Nephron (organoid): ENCODE data around the gene IGBP1.
"Not testable (repeated sequence)": the region's sequence is repeated elsewhere in the genome, so short reads cannot be mapped to it uniquely, and the experiment has no call there.

Experiments
- H3K27ac Mint-ChIP-seq, 3 experiments: 2 replicates each; pipeline ENCODE4 v1.8.0; 2020; ENCODE audit warnings: mixed read lengths in 3 of 3, mild to moderate bottlenecking in 2 of 3, moderate library complexity in 1 of 3
- H3K27me3 Mint-ChIP-seq: 2 replicates; pipeline ENCODE4 v1.8.0; 2021; ENCODE audit warnings: low read depth, mild to moderate bottlenecking, moderate library complexity, mixed read lengths
- H3K36me3 Mint-ChIP-seq: 2 replicates; pipeline ENCODE4 v1.8.0; 2020; ENCODE audit warnings: low read depth, mixed read lengths
- H3K4me1 Mint-ChIP-seq: 2 replicates; pipeline ENCODE4 v1.8.0; 2020; ENCODE audit warnings: mixed read lengths
- H3K4me3 Mint-ChIP-seq, 3 experiments: 2 replicates each; pipeline ENCODE4 v1.8.0; 2020; ENCODE audit warnings: mild to moderate bottlenecking in 3 of 3, mixed read lengths in 3 of 3, moderate library complexity in 2 of 3
- H3K9me3 Mint-ChIP-seq: 2 replicates; pipeline ENCODE4 v1.8.0; 2020; ENCODE audit warnings: mixed read lengths
- TF ChIP-seq, protein P1 (sequence below), 3 experiments: fragments of 200-600 bp; sonication (generic); IDR thresholded peaks; one replicate each; pipeline ENCODE4 v1.5.0; 2021; ENCODE audit warnings: antibody characterized with exemption in 3 of 3; ENCODE audit not compliant: unreplicated experiment in 3 of 3

The IGBP1 gene

DNA sequence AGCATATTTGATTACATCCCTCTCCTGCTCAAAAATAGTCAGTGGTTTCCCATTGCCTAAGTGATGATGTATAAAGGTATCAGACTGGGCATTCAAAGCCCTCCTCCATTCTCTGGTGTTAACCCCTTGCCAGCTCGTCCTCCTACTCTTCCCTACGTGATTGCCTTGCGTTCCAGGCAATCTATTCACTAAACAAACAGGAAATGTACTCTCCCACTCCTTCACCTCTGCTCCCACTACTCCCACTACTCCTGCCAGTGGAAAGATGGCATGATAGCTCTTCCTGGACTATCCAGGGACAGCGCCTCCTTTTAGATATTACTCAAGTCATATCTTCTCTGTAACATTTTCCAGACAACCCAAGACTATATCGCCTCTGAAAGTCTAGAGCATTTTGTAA is 49.8 kb downstream of the IGBP1 start:
- Mint-ChIP-seq H3K36me3 (no peaks in the 10 kb centered on the region), H3K27ac (no peak overlapping the region)
- TF ChIP-seq, protein P1, sequence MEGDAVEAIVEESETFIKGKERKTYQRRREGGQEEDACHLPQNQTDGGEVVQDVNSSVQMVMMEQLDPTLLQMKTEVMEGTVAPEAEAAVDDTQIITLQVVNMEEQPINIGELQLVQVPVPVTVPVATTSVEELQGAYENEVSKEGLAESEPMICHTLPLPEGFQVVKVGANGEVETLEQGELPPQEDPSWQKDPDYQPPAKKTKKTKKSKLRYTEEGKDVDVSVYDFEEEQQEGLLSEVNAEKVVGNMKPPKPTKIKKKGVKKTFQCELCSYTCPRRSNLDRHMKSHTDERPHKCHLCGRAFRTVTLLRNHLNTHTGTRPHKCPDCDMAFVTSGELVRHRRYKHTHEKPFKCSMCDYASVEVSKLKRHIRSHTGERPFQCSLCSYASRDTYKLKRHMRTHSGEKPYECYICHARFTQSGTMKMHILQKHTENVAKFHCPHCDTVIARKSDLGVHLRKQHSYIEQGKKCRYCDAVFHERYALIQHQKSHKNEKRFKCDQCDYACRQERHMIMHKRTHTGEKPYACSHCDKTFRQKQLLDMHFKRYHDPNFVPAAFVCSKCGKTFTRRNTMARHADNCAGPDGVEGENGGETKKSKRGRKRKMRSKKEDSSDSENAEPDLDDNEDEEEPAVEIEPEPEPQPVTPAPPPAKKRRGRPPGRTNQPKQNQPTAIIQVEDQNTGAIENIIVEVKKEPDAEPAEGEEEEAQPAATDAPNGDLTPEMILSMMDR (IDR thresholded peaks at IDR 0.05; ENCODE audit: unreplicated experiment in 3 of 3): no peak

DNA sequence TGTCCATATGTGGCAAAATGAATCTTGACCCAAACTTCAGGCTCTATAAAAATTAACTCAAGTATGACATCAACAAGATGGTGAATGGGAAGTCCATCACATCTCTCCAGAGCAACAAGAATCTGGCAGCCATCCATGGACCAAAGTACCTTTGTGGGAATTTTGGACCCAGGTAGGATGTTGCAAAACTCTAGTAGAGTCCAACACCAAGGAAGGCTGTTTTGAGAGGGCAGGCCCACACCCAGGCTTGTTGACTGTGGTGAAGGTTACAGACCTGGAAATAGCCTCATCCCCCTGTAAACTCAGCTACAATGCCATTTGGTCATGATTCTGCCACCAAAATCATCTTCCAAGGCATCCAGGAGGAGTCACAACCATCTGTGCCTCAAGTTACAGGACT is 57.0 kb downstream of the IGBP1 start:
- Mint-ChIP-seq H3K27ac (no peak overlapping the region), H3K4me1 (no peaks in the 10 kb centered on the region), H3K27me3 (no peaks in the 10 kb centered on the region), H3K4me3 (no peak overlapping the region), H3K36me3 (no peaks in the 10 kb centered on the region), H3K9me3 (peaks cover 17% of the 10 kb centered on the region)
- TF ChIP-seq, protein P1 (IDR thresholded peaks at IDR 0.05; ENCODE audit: unreplicated experiment in 3 of 3): no peak

More for the DNA sequence above, 49.8 kb downstream of the IGBP1 start:
- H3K4me1 Mint-ChIP-seq: no peaks in the 10 kb centered on the region
- no peaks in the 10 kb centered on the region for H3K27me3 Mint-ChIP-seq
- H3K9me3 Mint-ChIP-seq: peaks cover 4% of the 10 kb centered on the region
- H3K4me3 Mint-ChIP-seq: no peak overlapping the region

DNA sequence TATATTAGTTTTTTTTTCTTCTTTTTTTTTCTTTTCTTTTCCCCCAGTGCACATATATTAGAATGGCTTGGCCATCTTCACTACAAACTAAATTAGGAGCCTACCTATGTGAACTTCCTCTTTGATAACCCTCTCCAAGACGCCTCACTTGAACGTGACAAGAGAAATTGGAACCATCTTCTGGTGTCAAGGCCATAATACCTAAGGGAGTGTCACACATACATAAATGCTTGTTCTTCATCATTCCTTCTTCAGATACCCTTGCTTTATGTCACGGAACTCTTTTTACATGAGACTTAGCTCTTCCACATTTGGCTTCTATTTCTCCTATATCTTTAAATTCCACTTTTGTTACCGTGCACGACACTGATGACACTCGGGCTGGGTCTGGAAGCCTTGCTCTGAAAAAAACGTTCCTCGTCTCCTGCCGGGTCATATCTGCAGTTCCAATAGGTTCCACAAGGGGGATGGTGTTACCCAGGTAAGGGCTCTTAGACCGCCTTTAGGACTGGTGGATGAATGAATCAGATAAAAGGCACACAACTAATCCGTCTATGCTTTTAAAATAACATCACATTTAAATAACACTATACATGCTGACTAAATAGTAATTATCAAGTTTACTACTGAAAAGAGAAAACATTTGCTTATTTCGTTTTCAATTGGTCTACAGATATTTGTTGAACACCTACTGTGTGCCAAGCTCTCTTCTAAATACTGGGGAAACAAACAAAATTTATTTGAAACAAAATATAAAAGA is 63.9 kb downstream of the IGBP1 start:
- H3K4me3 Mint-ChIP-seq: no peak overlapping the region
- H3K9me3 Mint-ChIP-seq: peaks cover 15% of the 10 kb centered on the region
- H3K27ac Mint-ChIP-seq: no peak overlapping the region
- H3K4me1 Mint-ChIP-seq: no peaks in the 10 kb centered on the region
- no peaks in the 10 kb centered on the region for H3K36me3 Mint-ChIP-seq
- no peaks in the 10 kb centered on the region for H3K27me3 Mint-ChIP-seq
- TF ChIP-seq, protein P1 (IDR thresholded peaks at IDR 0.05; ENCODE audit: unreplicated experiment in 3 of 3): peak; percentile 35 to 55 (median 49)

DNA sequence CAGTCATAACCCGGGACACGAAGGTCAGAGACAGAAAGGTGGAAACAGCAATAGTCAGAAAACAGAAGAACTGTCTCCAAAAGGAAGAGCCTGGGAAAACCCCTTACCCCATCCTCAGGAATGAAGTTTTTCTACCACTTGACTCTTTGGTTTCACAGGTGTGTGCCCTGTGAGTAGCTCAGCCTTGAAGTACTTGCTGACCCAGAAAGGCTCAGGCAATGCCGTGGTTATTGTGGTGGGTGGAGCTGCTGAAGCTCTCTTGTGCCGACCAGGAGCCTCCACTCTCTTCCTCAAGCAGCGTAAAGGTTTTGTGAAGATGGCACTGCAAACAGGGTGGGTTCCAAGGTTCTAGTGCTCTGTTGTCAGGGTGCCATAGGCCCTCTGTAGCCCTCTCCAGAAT is 68.5 kb downstream of the IGBP1 start:
- H3K36me3 Mint-ChIP-seq: no peaks in the 10 kb centered on the region
- no peaks in the 10 kb centered on the region for H3K27me3 Mint-ChIP-seq
- H3K4me1 Mint-ChIP-seq: no peaks in the 10 kb centered on the region
- H3K4me3 Mint-ChIP-seq: no peak overlapping the region
- no peak overlapping the region for H3K27ac Mint-ChIP-seq
- peaks cover 13% of the 10 kb centered on the region for H3K9me3 Mint-ChIP-seq
- TF ChIP-seq, protein P1 (IDR thresholded peaks at IDR 0.05; ENCODE audit: unreplicated experiment in 3 of 3): no peak

DNA sequence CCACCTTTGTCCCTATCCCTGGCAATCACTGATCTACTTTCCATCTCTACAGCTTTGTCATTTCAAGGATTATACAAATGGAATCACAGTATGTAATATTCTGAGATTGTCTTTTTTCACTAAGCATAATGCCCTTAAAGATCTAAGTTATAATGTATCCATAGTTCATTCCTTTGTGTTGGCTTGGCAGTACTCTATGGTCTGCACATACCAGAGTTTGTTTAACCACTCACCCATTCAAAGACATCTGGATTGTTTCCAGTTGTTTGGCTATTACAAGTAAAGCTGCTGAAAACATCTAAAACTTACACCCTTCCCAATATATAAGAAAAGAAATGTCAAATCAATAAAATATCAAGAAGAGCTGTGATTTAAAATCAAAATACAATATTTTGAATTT is 75.2 kb downstream of the IGBP1 start:
- H3K4me3 Mint-ChIP-seq: no peak overlapping the region
- no peaks in the 10 kb centered on the region for H3K36me3 Mint-ChIP-seq
- TF ChIP-seq, protein P1 (IDR thresholded peaks at IDR 0.05; ENCODE audit: unreplicated experiment in 3 of 3): no peak
- H3K27me3 Mint-ChIP-seq: no peaks in the 10 kb centered on the region
- no peak overlapping the region for H3K27ac Mint-ChIP-seq
- no peaks in the 10 kb centered on the region for H3K4me1 Mint-ChIP-seq
- peaks cover 21% of the 10 kb centered on the region for H3K9me3 Mint-ChIP-seq

DNA sequence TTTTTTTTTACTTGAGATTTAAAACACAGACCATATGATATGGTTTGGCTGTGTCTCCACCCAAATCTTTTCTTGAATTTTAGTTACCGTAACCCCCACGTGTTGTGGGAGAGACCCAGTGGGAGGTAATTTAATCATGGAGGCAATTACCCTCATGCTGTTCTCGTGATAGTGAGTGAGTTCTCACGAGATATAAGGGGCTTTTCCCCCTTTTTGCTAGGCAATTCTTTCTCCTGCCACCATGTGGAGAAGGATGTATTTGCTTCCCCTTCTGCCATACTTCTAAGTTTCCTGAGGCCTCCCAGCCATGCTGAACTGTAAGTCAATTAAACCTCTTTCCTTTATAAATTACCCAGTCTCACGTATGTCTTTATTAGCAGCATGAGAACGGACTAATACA is 76.3 kb downstream of the IGBP1 start:
- H3K36me3 Mint-ChIP-seq, H3K4me1 Mint-ChIP-seq, H3K4me3 Mint-ChIP-seq, H3K27me3 Mint-ChIP-seq, H3K27ac Mint-ChIP-seq: not testable (repeated sequence)
- peaks cover 17% of the 10 kb centered on the region for H3K9me3 Mint-ChIP-seq
